Measurements from ENCODE around the gene FMNL1. TPM values are rescaled to one million over a fixed set of nuclear protein-coding genes. Genes with fewer than 3 reads are reported as not detected.

Gene FMNL1
- total RNA-seq, 4 donors from 2014 or later, result 9.3 to 45.4 (median 15.8) TPM

DNA sequence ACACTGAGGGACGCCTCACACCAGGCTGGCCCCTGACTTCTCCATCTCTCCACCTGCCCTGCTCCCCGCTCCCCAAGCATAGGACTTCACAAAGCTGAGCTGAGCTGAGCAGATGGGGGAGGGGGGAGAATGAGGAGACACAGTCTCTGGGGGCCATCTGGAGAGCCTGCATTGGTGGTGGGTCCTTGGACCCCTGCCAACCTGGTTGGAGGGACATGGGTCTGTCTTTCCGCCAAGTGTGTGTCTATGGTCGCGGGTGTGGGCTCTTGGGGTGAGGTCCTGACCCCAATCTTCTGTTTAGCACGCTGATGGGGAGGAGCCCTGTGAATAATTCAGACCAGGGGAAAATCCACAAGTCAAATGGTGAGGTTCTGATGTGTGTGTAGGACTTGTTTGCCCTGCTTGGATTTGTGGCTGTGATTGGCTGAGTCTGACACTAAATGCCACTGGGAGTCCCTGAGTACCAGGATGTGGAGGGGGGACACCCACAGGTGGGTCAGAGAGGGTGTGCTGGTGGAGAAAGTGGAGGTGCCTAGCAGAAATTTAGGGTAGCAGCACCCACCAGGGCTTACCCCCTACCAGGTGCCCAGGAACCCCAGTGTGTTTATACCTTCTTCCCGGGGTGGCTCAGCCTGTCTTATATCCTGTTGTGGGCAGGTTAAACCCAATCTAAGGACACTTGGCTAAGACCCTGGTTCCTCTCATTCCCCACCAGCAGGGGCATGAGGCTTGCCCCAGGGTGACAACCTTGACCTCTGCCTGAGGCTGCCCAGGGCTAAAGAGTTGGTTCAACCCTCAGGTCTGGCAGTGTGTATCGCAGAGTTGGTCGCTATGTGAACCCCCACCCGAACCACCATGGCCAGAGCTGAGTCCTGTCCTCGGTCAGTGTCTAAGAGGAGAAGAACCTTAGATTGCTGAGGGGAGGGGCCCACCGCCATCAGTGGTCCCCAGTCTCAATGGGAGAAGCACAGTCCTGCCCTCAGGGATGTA, 2.1 kb downstream of the FMNL1 start:
- H3K4me3 ChIP-seq, result peak overlapping the region; percentile 69 to 97 (median 74)
- H3K36me3 ChIP-seq, result no peaks in the 10 kb centered on the region
- peak overlapping the region; percentile 73 to 96 (median 86) for H3K27ac ChIP-seq
- H3K27me3 ChIP-seq, result peaks cover 0 to 7% of the 10 kb centered on the region in 2 donors
- H3K4me1 ChIP-seq, result peaks cover 0 to 31% (median 24%) of the 10 kb centered on the region in 4 donors
- no peaks in the 10 kb centered on the region for H3K9me3 ChIP-seq
- no peak for TF ChIP-seq POLR2A (IDR thresholded peaks at IDR 0.05)
- TF ChIP-seq, protein P1, sequence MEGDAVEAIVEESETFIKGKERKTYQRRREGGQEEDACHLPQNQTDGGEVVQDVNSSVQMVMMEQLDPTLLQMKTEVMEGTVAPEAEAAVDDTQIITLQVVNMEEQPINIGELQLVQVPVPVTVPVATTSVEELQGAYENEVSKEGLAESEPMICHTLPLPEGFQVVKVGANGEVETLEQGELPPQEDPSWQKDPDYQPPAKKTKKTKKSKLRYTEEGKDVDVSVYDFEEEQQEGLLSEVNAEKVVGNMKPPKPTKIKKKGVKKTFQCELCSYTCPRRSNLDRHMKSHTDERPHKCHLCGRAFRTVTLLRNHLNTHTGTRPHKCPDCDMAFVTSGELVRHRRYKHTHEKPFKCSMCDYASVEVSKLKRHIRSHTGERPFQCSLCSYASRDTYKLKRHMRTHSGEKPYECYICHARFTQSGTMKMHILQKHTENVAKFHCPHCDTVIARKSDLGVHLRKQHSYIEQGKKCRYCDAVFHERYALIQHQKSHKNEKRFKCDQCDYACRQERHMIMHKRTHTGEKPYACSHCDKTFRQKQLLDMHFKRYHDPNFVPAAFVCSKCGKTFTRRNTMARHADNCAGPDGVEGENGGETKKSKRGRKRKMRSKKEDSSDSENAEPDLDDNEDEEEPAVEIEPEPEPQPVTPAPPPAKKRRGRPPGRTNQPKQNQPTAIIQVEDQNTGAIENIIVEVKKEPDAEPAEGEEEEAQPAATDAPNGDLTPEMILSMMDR (IDR thresholded peaks at IDR 0.05), result peak in 1 of 6 experiments; percentile 5
- DNase-seq, result peak in 1 of 3 donors; percentile 46

DNA sequence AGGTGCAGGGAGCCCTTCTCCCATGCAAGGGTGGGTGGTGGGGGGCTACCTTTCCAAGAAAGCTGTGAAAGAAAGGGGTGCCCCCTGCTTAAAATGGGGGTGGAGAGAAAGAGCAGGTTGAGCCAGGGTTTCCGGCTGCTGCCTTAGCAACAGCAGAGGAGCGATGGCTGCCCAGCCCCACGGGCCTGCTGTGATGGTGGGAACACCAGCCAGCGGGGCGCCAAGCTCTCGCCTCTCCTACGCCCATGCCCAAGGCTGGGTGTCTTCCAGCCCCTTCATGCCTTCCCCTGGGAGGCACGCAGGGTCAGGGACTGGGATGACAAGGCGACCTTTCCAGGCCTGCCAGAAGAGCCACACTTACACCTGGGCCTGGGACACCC, 3.0 kb downstream of the FMNL1 start:
- H3K27ac ChIP-seq, result peak overlapping the region; percentile 84 to 96 (median 88)
- peaks cover 0 to 37% (median 31%) of the 10 kb centered on the region in 4 donors for H3K4me1 ChIP-seq
- no peaks in the 10 kb centered on the region for H3K9me3 ChIP-seq
- no peak for TF ChIP-seq POLR2A (IDR thresholded peaks at IDR 0.05)
- TF ChIP-seq, protein P1 (IDR thresholded peaks at IDR 0.05), result no peak
- no peaks in the 10 kb centered on the region for H3K36me3 ChIP-seq
- peak overlapping the region in 3 of 4 donors; percentile 71 to 97 (median 76) for H3K4me3 ChIP-seq
- peak in 1 of 3 donors; percentile 61 for DNase-seq
- peaks cover 0 to 7% of the 10 kb centered on the region in 2 donors for H3K27me3 ChIP-seq

DNA sequence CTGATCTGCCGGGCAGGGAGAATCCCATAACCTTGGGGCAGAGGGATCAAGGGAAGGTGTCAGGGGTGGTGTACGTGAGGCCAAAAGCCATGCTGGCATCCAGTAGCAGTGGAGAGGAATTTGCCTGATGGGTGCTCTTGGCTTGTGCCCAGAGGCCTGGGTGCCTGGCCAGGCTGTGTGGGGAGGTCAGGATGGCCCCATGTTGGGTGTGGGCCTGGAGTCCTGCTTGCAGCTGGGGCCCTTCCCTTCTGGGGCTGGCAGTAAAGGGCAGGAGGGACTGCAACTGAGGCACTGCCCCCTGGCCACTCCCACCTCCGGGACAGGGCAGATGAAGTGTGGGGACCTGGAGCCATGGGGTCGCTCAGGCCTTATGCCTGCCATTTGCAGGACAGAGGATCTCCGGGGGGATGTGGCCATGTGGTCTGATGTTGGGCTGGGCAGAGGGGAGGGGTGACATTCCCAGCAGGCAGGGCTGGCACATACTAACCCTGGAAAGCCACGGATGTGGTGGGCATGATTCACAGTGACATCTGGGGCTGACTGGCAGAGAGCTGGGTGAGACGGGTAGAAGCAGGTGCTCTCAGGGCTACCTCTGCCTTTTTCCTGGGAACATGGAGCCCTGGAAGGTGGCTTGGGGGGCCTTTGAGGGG, 3.5 kb downstream of the FMNL1 start:
- Histone ChIP-seq H3K27ac (peak overlapping the region; percentile 84 to 96 (median 88)), H3K4me1 (peaks cover 0 to 42% (median 35%) of the 10 kb centered on the region in 4 donors), H3K27me3 (peaks cover 0 to 7% of the 10 kb centered on the region in 2 donors), H3K9me3 (no peaks in the 10 kb centered on the region), H3K36me3 (no peaks in the 10 kb centered on the region), H3K4me3 (peak overlapping the region; percentile 19 to 97 (median 74))
- peak in 1 of 3 donors; percentile 48 for DNase-seq
- TF ChIP-seq, protein P1 (IDR thresholded peaks at IDR 0.05), result no peak
- no peak for TF ChIP-seq POLR2A (IDR thresholded peaks at IDR 0.05)

DNA sequence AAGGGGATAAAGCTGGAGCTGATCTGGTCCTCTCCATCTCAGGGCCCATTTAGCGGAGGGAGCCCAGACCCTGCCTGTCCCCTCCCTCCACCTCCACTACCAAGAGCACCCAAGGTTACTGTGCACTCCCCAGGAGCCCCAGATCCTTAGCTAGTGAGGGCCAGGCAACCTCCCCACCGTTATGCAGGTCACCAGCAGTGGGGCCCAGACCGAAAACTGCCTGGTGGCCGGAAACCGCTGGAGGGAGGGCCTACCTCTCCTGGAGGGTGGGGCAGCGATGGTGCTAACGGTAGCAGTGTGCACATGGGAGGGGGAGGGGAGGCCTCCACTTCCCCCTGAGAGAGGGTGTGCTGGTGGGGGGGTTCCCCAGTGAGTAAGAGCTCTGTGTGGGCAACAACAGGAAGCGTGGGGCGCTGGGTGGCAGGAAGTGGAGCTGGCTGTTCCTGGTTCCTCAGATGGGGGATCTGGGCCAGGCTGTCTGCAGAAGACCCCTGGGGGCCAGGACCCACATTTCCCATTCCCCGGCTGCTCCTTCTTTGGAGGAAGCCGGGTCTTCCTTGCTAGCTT, 4.4 kb downstream of the FMNL1 start:
- Histone ChIP-seq H3K27me3 (peaks cover 0 to 7% of the 10 kb centered on the region in 2 donors), H3K27ac (peak overlapping the region; percentile 84 to 96 (median 88)), H3K4me3 (peak overlapping the region; percentile 19 to 97 (median 74)), H3K9me3 (no peaks in the 10 kb centered on the region), H3K36me3 (no peaks in the 10 kb centered on the region), H3K4me1 (peaks cover 0 to 45% (median 37%) of the 10 kb centered on the region in 4 donors)
- peak; percentile 66 to 99 (median 98) for DNase-seq
- peak; percentile 23 to 50 for TF ChIP-seq POLR2A (IDR thresholded peaks at IDR 0.05)
- TF ChIP-seq, protein P1 (IDR thresholded peaks at IDR 0.05), result peak in 1 of 6 experiments; percentile 10

DNA sequence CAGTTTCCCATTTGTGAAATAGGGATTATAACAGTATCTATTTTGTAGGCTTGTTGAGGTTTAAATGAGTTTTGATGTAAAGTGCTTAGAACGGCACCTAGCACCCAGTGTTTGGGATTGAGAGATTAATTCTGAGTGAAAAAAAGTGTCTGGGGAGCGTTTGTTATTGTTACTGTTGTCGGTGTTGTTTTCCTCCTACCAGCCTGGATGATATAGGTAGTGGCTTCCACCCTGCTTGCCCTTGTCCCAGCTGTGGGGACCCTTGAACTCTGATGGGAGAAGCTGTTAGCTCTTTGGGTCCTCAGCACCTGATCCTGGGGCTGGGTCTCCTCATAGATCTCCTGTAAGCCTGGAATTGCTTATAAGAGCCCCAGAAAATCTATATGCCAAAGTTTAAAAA, 4.9 kb downstream of the FMNL1 start:
- no peaks in the 10 kb centered on the region for H3K36me3 ChIP-seq
- no peaks in the 10 kb centered on the region for H3K9me3 ChIP-seq
- TF ChIP-seq, protein P1 (IDR thresholded peaks at IDR 0.05), result no peak
- no peak for TF ChIP-seq POLR2A (IDR thresholded peaks at IDR 0.05)
- peak overlapping the region; percentile 84 to 96 (median 88) for H3K27ac ChIP-seq
- peak overlapping the region; percentile 2 to 97 (median 74) for H3K4me3 ChIP-seq
- peaks cover 0 to 44% (median 35%) of the 10 kb centered on the region in 4 donors for H3K4me1 ChIP-seq
- peaks cover 0 to 4% of the 10 kb centered on the region in 2 donors for H3K27me3 ChIP-seq
- no peak for DNase-seq
